ENCODE results near the gene EIF3L.

Gene EIF3L

DNA sequence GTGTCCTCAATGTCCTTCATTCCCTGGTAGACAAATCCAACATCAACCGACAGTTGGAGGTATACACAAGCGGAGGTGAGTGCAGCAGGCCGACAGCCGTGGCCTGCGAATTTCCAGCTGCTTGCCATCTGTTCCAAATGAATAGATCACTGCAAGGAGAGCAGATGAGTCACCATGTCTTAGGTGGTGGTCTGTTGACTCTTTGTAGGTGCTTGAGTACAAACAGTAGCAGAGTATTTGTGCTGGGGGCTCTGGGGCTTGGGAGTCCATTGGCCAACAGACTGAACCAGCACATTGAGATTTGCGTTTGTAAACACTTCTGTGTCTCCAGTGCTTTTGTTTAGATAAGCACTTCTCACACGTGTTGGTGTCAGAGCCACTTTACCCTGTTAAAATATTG lies 21.1 kb downstream of the EIF3L start:
- H3K4me3 ChIP-seq (ENCODE audit: low read depth, low read length), result no peak overlapping the region
- no peak for DNase-seq (ENCODE audit: low read depth)
- TF ChIP-seq POLR2A (IDR thresholded peaks at IDR 0.05; ENCODE audit: extremely low read depth, insufficient read length) (no peak), MYC (IDR thresholded peaks at IDR 0.05; ENCODE audit: low read depth, low read length) (no peak)
- TF ChIP-seq, protein P1, sequence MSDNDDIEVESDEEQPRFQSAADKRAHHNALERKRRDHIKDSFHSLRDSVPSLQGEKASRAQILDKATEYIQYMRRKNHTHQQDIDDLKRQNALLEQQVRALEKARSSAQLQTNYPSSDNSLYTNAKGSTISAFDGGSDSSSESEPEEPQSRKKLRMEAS (IDR thresholded peaks at IDR 0.05; ENCODE audit: low read depth, low read length), result no peak
- TF ChIP-seq, protein P2, sequence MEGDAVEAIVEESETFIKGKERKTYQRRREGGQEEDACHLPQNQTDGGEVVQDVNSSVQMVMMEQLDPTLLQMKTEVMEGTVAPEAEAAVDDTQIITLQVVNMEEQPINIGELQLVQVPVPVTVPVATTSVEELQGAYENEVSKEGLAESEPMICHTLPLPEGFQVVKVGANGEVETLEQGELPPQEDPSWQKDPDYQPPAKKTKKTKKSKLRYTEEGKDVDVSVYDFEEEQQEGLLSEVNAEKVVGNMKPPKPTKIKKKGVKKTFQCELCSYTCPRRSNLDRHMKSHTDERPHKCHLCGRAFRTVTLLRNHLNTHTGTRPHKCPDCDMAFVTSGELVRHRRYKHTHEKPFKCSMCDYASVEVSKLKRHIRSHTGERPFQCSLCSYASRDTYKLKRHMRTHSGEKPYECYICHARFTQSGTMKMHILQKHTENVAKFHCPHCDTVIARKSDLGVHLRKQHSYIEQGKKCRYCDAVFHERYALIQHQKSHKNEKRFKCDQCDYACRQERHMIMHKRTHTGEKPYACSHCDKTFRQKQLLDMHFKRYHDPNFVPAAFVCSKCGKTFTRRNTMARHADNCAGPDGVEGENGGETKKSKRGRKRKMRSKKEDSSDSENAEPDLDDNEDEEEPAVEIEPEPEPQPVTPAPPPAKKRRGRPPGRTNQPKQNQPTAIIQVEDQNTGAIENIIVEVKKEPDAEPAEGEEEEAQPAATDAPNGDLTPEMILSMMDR (IDR thresholded peaks at IDR 0.05; ENCODE audit: low read depth, low read length), result no peak

DNA sequence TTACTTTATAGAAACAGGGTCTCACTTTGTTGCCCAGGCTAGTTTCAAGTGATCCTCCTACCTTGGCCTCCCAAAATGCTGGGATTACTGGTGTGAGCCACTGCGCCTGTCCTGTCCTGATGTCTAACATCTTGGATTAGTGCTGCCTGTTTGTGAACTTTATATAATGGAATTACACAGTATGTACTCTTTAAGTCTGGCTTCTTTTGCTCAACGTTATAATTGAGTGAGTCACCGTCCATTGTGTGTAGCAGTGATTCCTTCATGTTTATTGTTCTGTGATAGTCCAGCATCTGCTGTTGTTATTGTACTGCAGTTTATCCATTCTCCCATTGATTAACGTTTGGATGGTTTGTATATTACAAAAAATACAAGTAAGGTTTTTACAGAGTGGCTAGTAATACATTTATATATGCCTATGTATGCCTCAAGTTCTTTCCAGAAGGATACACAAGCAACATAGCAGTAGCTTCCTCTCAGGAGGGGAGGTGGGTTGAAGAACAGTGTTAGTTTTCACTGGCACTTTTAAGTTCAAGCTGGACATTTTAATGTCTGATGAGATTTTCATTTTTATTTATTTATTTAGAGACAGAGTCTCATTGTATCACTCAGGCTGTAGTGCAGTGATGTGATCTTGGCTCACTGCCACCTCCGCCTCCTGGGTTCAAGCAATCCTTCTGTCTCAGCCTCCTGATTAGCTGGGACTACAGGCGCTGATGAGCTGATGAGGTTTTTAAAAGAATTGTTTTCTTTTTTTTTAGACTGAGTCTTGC lies 31.6 kb downstream of the EIF3L start:
- DNase-seq (ENCODE audit: low read depth), result no peak
- no peak for TF ChIP-seq MYC (IDR thresholded peaks at IDR 0.05; ENCODE audit: low read depth, low read length)
- no peak for TF ChIP-seq POLR2A (IDR thresholded peaks at IDR 0.05; ENCODE audit: extremely low read depth, insufficient read length)
- TF ChIP-seq, protein P2 (IDR thresholded peaks at IDR 0.05; ENCODE audit: low read depth, low read length), result no peak
- TF ChIP-seq, protein P1 (IDR thresholded peaks at IDR 0.05; ENCODE audit: low read depth, low read length), result no peak
- H3K4me3 ChIP-seq (ENCODE audit: low read depth, low read length), result no peak overlapping the region

DNA sequence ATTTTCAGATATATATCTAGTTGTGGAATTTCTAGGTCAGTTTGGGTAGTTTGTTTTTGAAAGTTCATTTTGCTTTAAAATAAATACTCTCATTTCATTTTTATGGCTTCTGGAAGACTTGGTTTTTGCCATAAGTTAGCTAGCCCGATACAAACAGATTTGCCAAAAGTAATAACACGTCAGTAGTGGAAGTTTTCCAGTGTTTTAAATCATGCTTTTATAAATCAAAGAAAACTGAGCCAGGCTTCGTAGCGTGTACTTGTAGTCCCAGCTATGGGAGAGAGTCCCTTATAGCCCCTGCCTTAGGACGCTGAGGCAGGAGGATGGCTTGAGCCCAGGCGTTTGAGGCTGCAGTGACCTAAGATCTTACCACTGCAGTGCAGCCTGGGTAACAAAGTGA lies 35.2 kb downstream of the EIF3L start:
- DNase-seq (ENCODE audit: low read depth), result no peak
- H3K4me3 ChIP-seq (ENCODE audit: low read depth, low read length), result no peak overlapping the region
- TF ChIP-seq MYC (IDR thresholded peaks at IDR 0.05; ENCODE audit: low read depth, low read length), result no peak
- TF ChIP-seq, protein P1 (IDR thresholded peaks at IDR 0.05; ENCODE audit: low read depth, low read length), result no peak
- TF ChIP-seq POLR2A (IDR thresholded peaks at IDR 0.05; ENCODE audit: extremely low read depth, insufficient read length), result no peak
- TF ChIP-seq, protein P2 (IDR thresholded peaks at IDR 0.05; ENCODE audit: low read depth, low read length), result no peak

DNA sequence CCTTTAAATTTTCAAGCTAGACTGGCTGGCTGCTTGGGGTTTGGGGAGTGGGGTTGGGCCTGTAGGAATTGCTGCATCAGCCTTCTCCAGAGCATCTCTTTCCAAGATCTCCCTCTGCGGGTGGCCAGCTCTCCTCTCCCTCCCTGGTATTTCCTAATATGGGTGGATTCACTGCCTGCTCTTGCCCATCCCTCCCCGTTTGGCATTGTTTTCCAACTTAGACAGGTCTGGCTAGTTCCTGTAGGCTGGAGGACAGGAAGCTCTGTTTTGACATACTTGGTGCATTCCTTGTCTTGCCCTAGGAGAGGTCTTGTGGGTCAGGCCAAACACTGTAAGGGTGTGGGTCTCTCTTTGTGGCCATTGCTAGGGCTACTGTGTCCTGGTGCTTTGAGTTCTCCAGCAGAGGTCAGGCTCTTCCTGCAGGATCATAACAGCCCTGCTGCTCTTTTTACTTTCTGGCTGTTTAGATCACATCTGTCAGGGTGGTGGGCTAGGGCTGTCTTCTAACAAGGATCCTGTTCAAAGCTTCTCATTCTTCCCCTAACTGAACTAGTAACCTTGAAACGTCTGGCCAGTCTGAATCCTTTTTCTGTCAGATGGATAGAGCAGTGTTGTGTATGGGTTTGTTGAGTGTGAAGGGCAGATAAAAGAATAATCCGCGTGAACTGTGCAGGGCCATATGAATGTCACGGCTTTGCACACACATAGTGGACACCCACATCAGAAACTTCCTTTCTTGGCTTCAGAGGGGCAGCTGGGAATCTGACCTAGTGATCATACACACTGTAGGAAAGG lies 38.6 kb downstream of the EIF3L start:
- TF ChIP-seq MYC (IDR thresholded peaks at IDR 0.05; ENCODE audit: low read depth, low read length), result no peak
- TF ChIP-seq, protein P2 (IDR thresholded peaks at IDR 0.05; ENCODE audit: low read depth, low read length), result peak; percentile 7
- no peak for DNase-seq (ENCODE audit: low read depth)

DNA sequence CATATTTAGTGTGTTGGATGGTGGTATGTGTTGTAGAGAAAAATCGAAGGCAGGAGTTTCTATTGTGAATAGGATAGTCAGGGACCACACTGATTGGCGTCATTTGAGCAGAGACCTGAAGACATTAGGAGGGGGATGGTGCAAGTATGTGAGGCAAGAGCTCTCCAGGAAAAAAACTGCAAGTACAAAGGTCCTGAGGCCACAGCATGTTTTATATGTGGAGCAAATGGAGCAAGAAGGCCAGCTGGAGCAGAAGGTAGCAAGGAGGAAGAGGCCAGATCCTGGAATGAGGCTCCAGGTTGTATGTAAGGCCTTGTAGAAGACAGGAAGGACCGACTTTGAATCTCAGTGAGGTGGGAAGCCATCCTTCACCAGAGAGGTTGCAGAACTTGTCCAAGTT lies 42.7 kb downstream of the EIF3L start:
- H3K4me3 ChIP-seq (ENCODE audit: low read depth, low read length), result no peak overlapping the region
- DNase-seq (ENCODE audit: low read depth), result no peak
- TF ChIP-seq MYC (IDR thresholded peaks at IDR 0.05; ENCODE audit: low read depth, low read length), result no peak
- TF ChIP-seq POLR2A (IDR thresholded peaks at IDR 0.05; ENCODE audit: extremely low read depth, insufficient read length), result no peak
- TF ChIP-seq, protein P2 (IDR thresholded peaks at IDR 0.05; ENCODE audit: low read depth, low read length), result no peak
- TF ChIP-seq, protein P1 (IDR thresholded peaks at IDR 0.05; ENCODE audit: low read depth, low read length), result no peak

More for the DNA sequence above, 38.6 kb downstream of the EIF3L start:
- H3K4me3 ChIP-seq (ENCODE audit: low read depth, low read length), result no peak overlapping the region

All from NB4 (cell line).